Lower leg skin (tissue), 3 donors: ENCODE data around the gene SEMA5B.

Experiments
- CTCF ChIP-seq, 3 donors: fragments of 450-650 bp; IDR thresholded peaks; one replicate each; pipeline ENCODE4 v1.5.1; 2016; ENCODE audit warnings: antibody characterized with exemption in 3 of 3, mild to moderate bottlenecking in 3 of 3, moderate library complexity in 2 of 3
- POLR2A ChIP-seq, 2 donors: fragments of 450-650 bp; IDR thresholded peaks; one replicate each; pipeline ENCODE4 v1.6.1; 2016 to 2017; ENCODE audit warnings: antibody characterized with exemption in 2 of 2, mild to moderate bottlenecking in 1 of 2, moderate library complexity in 1 of 2

GRCh38 chr3:123002749-123003497 is 24.6 kb downstream of the SEMA5B start:
- TF ChIP-seq POLR2A (IDR thresholded peaks at IDR 0.05) (no peak), CTCF (IDR thresholded peaks at IDR 0.05) (no peak)
